Esophagus squamous epithelium (tissue), 5 donors: ENCODE data around the gene CCDC186. TPM values are rescaled to one million over a fixed set of nuclear protein-coding genes. Genes with fewer than 3 reads are reported as not detected.

Experiments used
- DNase-seq: peaks from one replicate; lab custom pipeline; 2025; lab: John Stamatoyannopoulos, UW
- H3K27ac ChIP-seq, 4 donors: fragments of 200-600 bp; sonication (generic); one replicate each; pipeline ENCODE4 v1.5.1; 2016 to 2019; ENCODE audit warnings: mild to moderate bottlenecking in 1 of 4
- H3K27me3 ChIP-seq, 4 donors: fragments of 200-600 bp; sonication (generic); 1 replicate in 3 of 4; 2 replicates in 1 of 4; pipeline versions ENCODE4 v1.5.1 to v1.6.0; 2017 to 2021; ENCODE audit warnings: antibody characterized with exemption in 1 of 4
- H3K36me3 ChIP-seq, 3 donors: fragments of 200-600 bp; sonication (generic); one replicate each; pipeline ENCODE4 v1.5.1; 2016 to 2019
- H3K4me1 ChIP-seq, 3 donors: fragments of 200-600 bp; sonication (generic); one replicate each; pipeline ENCODE4 v1.5.1; 2017 to 2019
- H3K4me3 ChIP-seq, 4 donors: fragments of 200-600 bp; sonication (generic); 1 replicate in 3 of 4; 2 replicates in 1 of 4; pipeline ENCODE4 v1.5.1; 2016 to 2019; ENCODE audit warnings: mild to moderate bottlenecking in 2 of 4, moderate library complexity in 1 of 4
- H3K9me3 ChIP-seq, 3 donors: fragments of 200-600 bp; sonication (generic); one replicate each; pipeline ENCODE4 v1.5.1; 2016 to 2019
- POLR2A ChIP-seq, 4 donors: fragments of 450-650 bp; IDR thresholded peaks; one replicate each; pipeline ENCODE4 v1.6.1; 2017; ENCODE audit warnings: antibody characterized with exemption in 4 of 4, mild to moderate bottlenecking in 4 of 4, moderate library complexity in 3 of 4
- WGBS, 2 donors: methylation state at CpG; one replicate each; pipeline ENCODE4 v1.1.5; 2018; 5-methylcytosine and 5-hydroxymethylcytosine counted together
- intact Hi-C: fragments of 100-400 bp; cut with DNase I; formaldehyde crosslinking; loops from one replicate; pipeline ENCODE4 v1.15.0; 2022
- total RNA-seq, 4 donors: library from RNA; depleted of rRNA; stranded (reverse); fragments of >200 nt; gene quantifications; one replicate each; pipeline ENCODE4 v1.1.0, GENCODE V29; 2016
- TF ChIP-seq, protein P1 (sequence below), 6 experiments: fragments of 450-650 bp in 4 of 6; fragments of 200-600 bp in 2 of 6; sonication (generic) in 2 of 6; IDR thresholded peaks; one replicate each; pipeline ENCODE4 v1.5.1; 2016 to 2019; ENCODE audit warnings: antibody characterized with exemption in 6 of 6, mild to moderate bottlenecking in 4 of 6, moderate library complexity in 4 of 6
- donor health status: DM: yes; HTN: yes; CAD: no.

The CCDC186 gene
- total RNA-seq, 4 donors from 2014 or later = 15.5 to 28.4 (median 23.5) TPM

DNA sequence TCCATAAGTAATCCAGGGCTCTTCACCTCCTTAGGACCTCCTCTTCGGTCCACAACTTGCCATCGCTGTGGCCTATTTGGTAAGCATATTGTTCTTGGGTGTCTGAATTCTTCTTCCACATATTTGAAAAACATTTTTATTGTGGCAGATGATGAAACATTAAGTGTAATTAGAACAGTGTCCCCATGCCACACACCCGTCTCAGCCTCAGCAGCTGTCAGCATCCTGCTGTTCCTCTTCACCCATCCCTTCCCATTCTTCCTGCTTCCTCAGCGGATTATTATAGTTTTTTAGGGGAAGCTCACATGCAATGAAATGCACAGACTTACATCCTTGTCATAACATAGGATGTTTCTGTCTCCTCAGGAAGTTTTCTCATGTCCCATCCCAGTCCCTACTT lies 25.2 kb upstream of the CCDC186 start:
- H3K27ac ChIP-seq = no peak overlapping the region
- no peaks in the 10 kb centered on the region for H3K9me3 ChIP-seq
- no peak for DNase-seq
- H3K4me3 ChIP-seq = no peak overlapping the region
- TF ChIP-seq POLR2A (IDR thresholded peaks at IDR 0.05) = no peak
- TF ChIP-seq, protein P1, sequence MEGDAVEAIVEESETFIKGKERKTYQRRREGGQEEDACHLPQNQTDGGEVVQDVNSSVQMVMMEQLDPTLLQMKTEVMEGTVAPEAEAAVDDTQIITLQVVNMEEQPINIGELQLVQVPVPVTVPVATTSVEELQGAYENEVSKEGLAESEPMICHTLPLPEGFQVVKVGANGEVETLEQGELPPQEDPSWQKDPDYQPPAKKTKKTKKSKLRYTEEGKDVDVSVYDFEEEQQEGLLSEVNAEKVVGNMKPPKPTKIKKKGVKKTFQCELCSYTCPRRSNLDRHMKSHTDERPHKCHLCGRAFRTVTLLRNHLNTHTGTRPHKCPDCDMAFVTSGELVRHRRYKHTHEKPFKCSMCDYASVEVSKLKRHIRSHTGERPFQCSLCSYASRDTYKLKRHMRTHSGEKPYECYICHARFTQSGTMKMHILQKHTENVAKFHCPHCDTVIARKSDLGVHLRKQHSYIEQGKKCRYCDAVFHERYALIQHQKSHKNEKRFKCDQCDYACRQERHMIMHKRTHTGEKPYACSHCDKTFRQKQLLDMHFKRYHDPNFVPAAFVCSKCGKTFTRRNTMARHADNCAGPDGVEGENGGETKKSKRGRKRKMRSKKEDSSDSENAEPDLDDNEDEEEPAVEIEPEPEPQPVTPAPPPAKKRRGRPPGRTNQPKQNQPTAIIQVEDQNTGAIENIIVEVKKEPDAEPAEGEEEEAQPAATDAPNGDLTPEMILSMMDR (IDR thresholded peaks at IDR 0.05) = no peak
- no peaks in the 10 kb centered on the region for H3K36me3 ChIP-seq
- WGBS, 2 donors = 85 to 89% methylated on average over 4 of the region's 4 CpGs
- intact Hi-C loops = no loop called here
- H3K4me1 ChIP-seq = peaks cover 0 to 5% (median 0%) of the 10 kb centered on the region in 3 donors
- H3K27me3 ChIP-seq = peaks cover 0 to 13% (median 0%) of the 10 kb centered on the region in 4 donors

DNA sequence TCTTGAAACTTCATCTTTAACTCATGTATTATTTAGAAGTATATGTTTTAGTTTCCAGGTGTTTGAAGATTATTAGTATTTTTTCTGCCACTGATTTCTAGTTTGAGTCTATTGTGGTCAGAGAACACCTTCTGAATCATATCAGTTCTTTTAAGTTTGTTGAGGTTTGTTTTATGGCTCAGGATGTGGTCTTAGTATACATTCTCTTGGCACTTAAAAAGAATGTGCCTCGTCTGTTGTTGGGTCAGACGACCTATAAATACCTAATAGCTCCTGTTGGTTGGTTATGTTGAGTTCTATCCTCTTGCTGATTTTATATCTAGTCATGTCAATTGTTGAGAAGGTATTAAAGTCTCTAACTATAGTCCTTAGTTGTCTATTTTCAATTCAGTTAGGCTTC lies 21.1 kb upstream of the CCDC186 start:
- intact Hi-C loops = no loop called here
- Histone ChIP-seq H3K4me3 (no peak overlapping the region), H3K36me3 (no peaks in the 10 kb centered on the region), H3K4me1 (no peaks in the 10 kb centered on the region), H3K9me3 (no peaks in the 10 kb centered on the region), H3K27ac (no peak overlapping the region), H3K27me3 (peaks cover 0 to 13% (median 0%) of the 10 kb centered on the region in 4 donors)
- 59 to 79% methylated on average over 2 of the region's 2 CpGs for WGBS, 2 donors
- DNase-seq = no peak
- TF ChIP-seq, protein P1 (IDR thresholded peaks at IDR 0.05) = no peak
- no peak for TF ChIP-seq POLR2A (IDR thresholded peaks at IDR 0.05)

DNA sequence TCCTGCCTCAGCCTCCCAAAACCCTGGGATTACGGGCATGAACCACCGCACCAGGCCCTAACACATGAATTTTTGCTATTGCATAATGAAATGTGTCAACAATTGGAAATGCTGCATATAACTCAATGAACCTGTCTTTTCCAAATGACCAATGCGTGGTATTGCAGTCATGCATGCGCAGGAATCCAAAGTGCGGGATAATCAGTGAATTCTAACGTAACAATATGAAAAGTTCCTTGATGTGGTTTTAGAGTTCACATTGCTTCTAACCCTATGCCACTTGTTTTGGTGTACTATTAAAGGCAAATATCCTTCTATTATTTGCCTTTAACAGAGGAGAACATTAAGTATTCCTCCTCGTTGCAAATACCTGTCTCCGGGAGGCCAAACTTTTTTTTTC lies 15.7 kb upstream of the CCDC186 start:
- H3K27me3 ChIP-seq = no peaks in the 10 kb centered on the region
- H3K4me1 ChIP-seq = no peaks in the 10 kb centered on the region
- no peaks in the 10 kb centered on the region for H3K36me3 ChIP-seq
- intact Hi-C loops = no loop called here
- no peak overlapping the region for H3K4me3 ChIP-seq
- H3K9me3 ChIP-seq = no peaks in the 10 kb centered on the region
- TF ChIP-seq POLR2A (IDR thresholded peaks at IDR 0.05) = no peak
- DNase-seq = no peak
- H3K27ac ChIP-seq = no peak overlapping the region
- WGBS, 2 donors = 89 to 92% methylated on average over 8 of the region's 8 CpGs

- Histone ChIP-seq H3K4me1 (no peaks in the 10 kb centered on the region), H3K36me3 (no peaks in the 10 kb centered on the region), H3K27ac (no peak overlapping the region), H3K27me3 (no peaks in the 10 kb centered on the region), H3K9me3 (no peaks in the 10 kb centered on the region), H3K4me3 (no peak overlapping the region)
- 97 to 98% methylated on average over 3 of the region's 3 CpGs for WGBS, 2 donors
- intact Hi-C loops = no loop called here
- TF ChIP-seq, protein P1 (IDR thresholded peaks at IDR 0.05) = no peak
- TF ChIP-seq POLR2A (IDR thresholded peaks at IDR 0.05) = no peak
- no peak for DNase-seq
Observed at GRCh38 chr10:114188900-114189299, 14.9 kb upstream of the CCDC186 start.

DNA sequence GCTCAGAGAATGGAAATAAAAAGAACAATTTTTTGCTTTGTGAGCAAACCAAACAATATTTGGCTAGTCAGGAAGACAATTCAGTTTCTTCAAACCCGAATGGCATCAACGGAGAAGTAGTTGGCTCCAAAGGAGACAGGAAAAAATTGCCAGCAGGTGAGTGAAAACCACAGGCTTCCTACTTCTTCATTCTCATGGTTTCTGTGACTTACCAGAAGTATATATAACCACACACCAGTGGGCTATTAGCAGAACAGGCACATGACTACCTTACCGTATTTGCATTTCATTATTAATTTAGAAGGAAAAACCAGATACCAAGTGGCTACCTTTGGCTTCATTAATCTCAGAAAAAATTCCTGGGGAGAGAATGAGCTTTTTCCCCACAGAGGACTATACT lies 14.0 kb upstream of the CCDC186 start:
- Histone ChIP-seq H3K4me1 (no peaks in the 10 kb centered on the region), H3K27ac (no peak overlapping the region), H3K36me3 (no peaks in the 10 kb centered on the region), H3K4me3 (no peak overlapping the region), H3K27me3 (no peaks in the 10 kb centered on the region), H3K9me3 (no peaks in the 10 kb centered on the region)
- no peak for DNase-seq
- WGBS, 2 donors = 69 to 75% methylated on average over 3 of the region's 3 CpGs
- intact Hi-C loops = no loop called here
- TF ChIP-seq, protein P1 (IDR thresholded peaks at IDR 0.05) = no peak
- no peak for TF ChIP-seq POLR2A (IDR thresholded peaks at IDR 0.05)

DNA sequence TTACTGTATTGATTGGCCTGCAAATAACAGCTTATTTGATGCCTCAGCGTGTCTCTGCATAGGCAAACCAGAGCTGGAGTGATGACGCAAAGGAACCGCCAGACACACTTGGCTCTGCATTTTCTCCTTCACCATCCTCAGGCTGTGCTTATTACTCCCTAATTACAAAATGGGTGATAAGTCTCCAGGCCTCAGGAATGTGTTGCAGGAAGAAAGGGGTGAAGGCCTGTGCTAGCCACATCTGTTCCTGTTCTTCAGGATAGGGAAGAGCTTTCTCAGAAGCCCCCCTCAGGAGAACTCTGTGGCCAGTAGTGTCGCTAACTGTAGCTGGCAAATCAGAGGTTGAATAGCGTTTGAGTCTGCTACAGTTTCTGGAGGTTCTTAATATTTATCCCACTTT lies 10.3 kb upstream of the CCDC186 start:
- no peak overlapping the region for H3K4me3 ChIP-seq
- TF ChIP-seq, protein P1 (IDR thresholded peaks at IDR 0.05) = no peak
- TF ChIP-seq POLR2A (IDR thresholded peaks at IDR 0.05) = no peak
- H3K27me3 ChIP-seq = no peaks in the 10 kb centered on the region
- no peaks in the 10 kb centered on the region for H3K9me3 ChIP-seq
- intact Hi-C loops = no loop called here
- DNase-seq = no peak
- 78 to 85% methylated on average over 5 of the region's 5 CpGs for WGBS, 2 donors
- H3K27ac ChIP-seq = no peak overlapping the region
- no peaks in the 10 kb centered on the region for H3K4me1 ChIP-seq
- H3K36me3 ChIP-seq = no peaks in the 10 kb centered on the region
